Prostate gland (tissue), 1 donor: ENCODE measurements around the gene ADGRG3.

Experiments used
- POLR2A ChIP-seq: fragments of 450-650 bp; IDR thresholded peaks from one replicate; pipeline ENCODE4 v1.6.1; 2016; ENCODE audit warnings: antibody characterized with exemption, mild to moderate bottlenecking
- POLR2AphosphoS5 ChIP-seq: sonication (generic); formaldehyde crosslinking; IDR thresholded peaks from one replicate; pipeline ENCODE4 v1.6.1; 2017; ENCODE audit warnings: antibody characterized with exemption

- TF ChIP-seq POLR2A (no peak), POLR2AphosphoS5 (no peak)
These were observed 38.3 kb upstream of the ADGRG3 start for GRCh38 chr16:57629516-57630406.
